ENCODE measurements around the gene AGAP1. TPM values are rescaled to one million over a fixed set of nuclear protein-coding genes. Genes with fewer than 3 reads are reported as not detected.

Gene AGAP1
- total RNA-seq, 1 donor: 12.3 TPM

- DNase-seq (ENCODE audit: low read depth): no peak
- no peak for TF ChIP-seq CTCF (IDR thresholded peaks at IDR 0.05; ENCODE audit: insufficient read depth, low read length)
- no peak overlapping the region for H3K4me3 ChIP-seq (ENCODE audit: low read depth, low read length)
Observed at GRCh38 chr2:235864733-235865515, 371.1 kb downstream of the AGAP1 start.

- DNase-seq (ENCODE audit: low read depth): no peak
- TF ChIP-seq CTCF (IDR thresholded peaks at IDR 0.05; ENCODE audit: insufficient read depth, low read length): no peak
Observed at GRCh38 chr2:235866373-235866772, 372.5 kb downstream of the AGAP1 start.

GRCh38 chr2:235868224-235868623, 374.4 kb downstream of the AGAP1 start:
- DNase-seq (ENCODE audit: low read depth): peak; percentile 10
- no peak for TF ChIP-seq CTCF (IDR thresholded peaks at IDR 0.05; ENCODE audit: insufficient read depth, low read length)
- H3K4me3 ChIP-seq (ENCODE audit: low read depth, low read length): no peak overlapping the region

More at GRCh38 chr2:235866373-235866772, 372.5 kb downstream of the AGAP1 start:
- H3K4me3 ChIP-seq (ENCODE audit: low read depth, low read length): no peak overlapping the region

GRCh38 chr2:235868645-235869044, 374.8 kb downstream of the AGAP1 start:
- DNase-seq (ENCODE audit: low read depth): peak; percentile 35
- no peak overlapping the region for H3K4me3 ChIP-seq (ENCODE audit: low read depth, low read length)
- no peak for TF ChIP-seq CTCF (IDR thresholded peaks at IDR 0.05; ENCODE audit: insufficient read depth, low read length)

- no peak overlapping the region for H3K4me3 ChIP-seq (ENCODE audit: low read depth, low read length)
- DNase-seq (ENCODE audit: low read depth): no peak
- TF ChIP-seq CTCF (IDR thresholded peaks at IDR 0.05; ENCODE audit: insufficient read depth, low read length): no peak
Observed at GRCh38 chr2:235870515-235870914, 376.7 kb downstream of the AGAP1 start.

GRCh38 chr2:235876099-235876679, 382.3 kb downstream of the AGAP1 start:
- no peak overlapping the region for H3K4me3 ChIP-seq (ENCODE audit: low read depth, low read length)
- TF ChIP-seq CTCF (IDR thresholded peaks at IDR 0.05; ENCODE audit: insufficient read depth, low read length): no peak
- no peak for DNase-seq (ENCODE audit: low read depth)
